Keratinocyte (primary cell): ENCODE data around the gene RNF144A. TPM values are rescaled to one million over a fixed set of nuclear protein-coding genes. Genes with fewer than 3 reads are reported as not detected.

Experiments used
- DNase-seq: peaks from one replicate; pipeline ENCODE4 v3.0.0-alpha.2; 2011; ENCODE audit warnings: low read depth, missing footprints, low spot score
- FAIRE-seq: peaks from 2 replicates; lab custom pipeline; 2011; peaks lifted over from hg19 to GRCh38; lab: Jason Lieb, UNC
- H2AFZ ChIP-seq: 2 replicates; pipeline ENCODE4 v1.6.0; 2012; ENCODE audit warnings: low read length, control low read depth, inconsistent platforms; ENCODE audit not compliant: control insufficient read depth
- H3K27ac ChIP-seq: 2 replicates; pipeline ENCODE4 v1.5.1; 2011; ENCODE audit warnings: low read length; ENCODE audit not compliant: control insufficient read depth, insufficient read depth
- H3K27me3 ChIP-seq: 3 replicates; pipeline ENCODE4 v1.6.0; 2011; ENCODE audit warnings: low read length; ENCODE audit not compliant: control insufficient read depth, insufficient read depth; ENCODE audit errors: extremely low read depth
- H3K36me3 ChIP-seq, 2 experiments: 2 replicates in 1 of 2; 3 replicates in 1 of 2; pipeline ENCODE4 v1.5.1; 2011; ENCODE audit warnings: low read length in 2 of 2, mild to moderate bottlenecking in 1 of 2; ENCODE audit not compliant: control insufficient read depth in 2 of 2, insufficient read depth in 2 of 2; ENCODE audit errors: extremely low read depth in 1 of 2
- H3K4me1 ChIP-seq: 3 replicates; pipeline ENCODE4 v1.5.1; 2011; ENCODE audit warnings: low read length; ENCODE audit not compliant: control insufficient read depth, insufficient read depth; ENCODE audit errors: extremely low read depth
- H3K4me2 ChIP-seq: 3 replicates; pipeline ENCODE4 v1.6.0; 2011; ENCODE audit warnings: low read depth, low read length; ENCODE audit not compliant: control insufficient read depth, insufficient read depth; ENCODE audit errors: extremely low read depth
- H3K4me3 ChIP-seq, 3 experiments: fragments of 200-600 bp in 1 of 3; sonication (generic) in 1 of 3; 2 replicates in 2 of 3; 3 replicates in 1 of 3; pipeline ENCODE4 v1.5.1; 2011 to 2016; ENCODE audit warnings: low read length in 3 of 3, mild to moderate bottlenecking in 3 of 3, control low read depth in 2 of 3, inconsistent platforms in 1 of 3, low read depth in 1 of 3, mixed read lengths in 1 of 3, mixed run types in 1 of 3, moderate library complexity in 1 of 3; ENCODE audit not compliant: control insufficient read depth in 2 of 3, insufficient read depth in 2 of 3; ENCODE audit errors: extremely low read depth in 1 of 3
- H3K79me2 ChIP-seq: 2 replicates; pipeline ENCODE4 v1.6.0; 2012; ENCODE audit warnings: low read length; ENCODE audit not compliant: control insufficient read depth, insufficient read depth
- H3K9ac ChIP-seq: 3 replicates; pipeline ENCODE4 v1.6.0; 2011; ENCODE audit warnings: low read length; ENCODE audit not compliant: control insufficient read depth, insufficient read depth; ENCODE audit errors: extremely low read depth
- H3K9me1 ChIP-seq: 3 replicates; pipeline ENCODE4 v1.6.0; 2011; ENCODE audit warnings: low read length; ENCODE audit not compliant: control insufficient read depth, insufficient read depth; ENCODE audit errors: extremely low read depth
- H3K9me3 ChIP-seq: 2 replicates; pipeline ENCODE4 v1.5.1; 2012; ENCODE audit warnings: low read depth, low read length; ENCODE audit not compliant: control insufficient read depth
- H4K20me1 ChIP-seq: 3 replicates; pipeline ENCODE4 v1.6.0; 2011; ENCODE audit warnings: low read length; ENCODE audit not compliant: control insufficient read depth, insufficient read depth; ENCODE audit errors: extremely low read depth
- EZH2 ChIP-seq: IDR thresholded peaks from one replicate; pipeline ENCODE4 v1.6.1; 2012; ENCODE audit warnings: inconsistent platforms, mild to moderate bottlenecking, low read length, moderate library complexity
- dilution Hi-C: fragments of 300-500 bp; cut with MboI; formaldehyde crosslinking; loops from one replicate; pipeline ENCODE4 v1.7.0; 2020; ENCODE audit warnings: low sequenced_read_pairs; ENCODE audit not compliant: extremely low pct_ligation_motif_present
- polyA plus RNA-seq, 5 experiments: library from polyadenylated mRNA; depleted of rRNA in 3 of 5; stranded (reverse) in 3 of 5; stranded (forward) in 1 of 5; unstranded in 1 of 5; fragments of >200 nt; gene quantifications; 1 replicate in 1 of 5; 2 replicates in 3 of 5; 3 replicates in 1 of 5; pipeline versions ENCODE4 v1.2.1 to v1.2.3, GENCODE V29; 2011 to 2012; ENCODE audit warnings: missing spikeins in 2 of 5, low read depth in 1 of 5, low replicate concordance in 1 of 5
- TF ChIP-seq, protein P1 (sequence below), 3 experiments: IDR thresholded peaks in 1 of 3; conservative IDR thresholded peaks in 1 of 3; optimal IDR thresholded peaks in 1 of 3; 2 replicates in 2 of 3; 3 replicates in 1 of 3; pipeline versions ENCODE3 to v1.5.1; 2011; ENCODE audit warnings: low read length in 3 of 3, mild to moderate bottlenecking in 3 of 3, moderate library complexity in 2 of 3, control low read depth in 1 of 3, inconsistent platforms in 1 of 3; ENCODE audit not compliant: insufficient read depth in 2 of 3; ENCODE audit errors: extremely low read depth in 1 of 3

The RNF144A gene
- polyA plus RNA-seq, 1 donor (not counting 4 experiments of a cell fraction or from before 2014, with no cell fraction given), result 1.4 TPM

DNA sequence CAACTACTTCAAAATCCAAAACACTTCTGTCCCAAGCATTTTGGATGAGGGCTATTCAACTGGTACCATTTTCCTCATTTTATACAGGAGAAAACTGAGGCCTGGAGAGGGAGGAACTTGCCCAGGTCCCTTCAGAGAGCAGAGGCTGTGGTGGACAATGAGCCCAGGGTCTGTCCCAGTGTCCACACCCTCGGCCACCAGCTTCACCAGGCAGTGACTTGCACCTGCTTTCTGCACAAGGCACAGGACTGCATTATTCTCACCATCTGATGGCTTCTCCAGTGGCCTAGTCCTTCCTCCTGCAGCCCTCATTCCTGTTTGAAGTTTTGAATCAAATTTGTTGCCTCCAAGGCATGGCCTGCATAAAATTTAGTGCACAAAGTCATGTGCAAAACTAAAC is 53.3 kb downstream of the RNF144A start:
- TF ChIP-seq, protein P1, sequence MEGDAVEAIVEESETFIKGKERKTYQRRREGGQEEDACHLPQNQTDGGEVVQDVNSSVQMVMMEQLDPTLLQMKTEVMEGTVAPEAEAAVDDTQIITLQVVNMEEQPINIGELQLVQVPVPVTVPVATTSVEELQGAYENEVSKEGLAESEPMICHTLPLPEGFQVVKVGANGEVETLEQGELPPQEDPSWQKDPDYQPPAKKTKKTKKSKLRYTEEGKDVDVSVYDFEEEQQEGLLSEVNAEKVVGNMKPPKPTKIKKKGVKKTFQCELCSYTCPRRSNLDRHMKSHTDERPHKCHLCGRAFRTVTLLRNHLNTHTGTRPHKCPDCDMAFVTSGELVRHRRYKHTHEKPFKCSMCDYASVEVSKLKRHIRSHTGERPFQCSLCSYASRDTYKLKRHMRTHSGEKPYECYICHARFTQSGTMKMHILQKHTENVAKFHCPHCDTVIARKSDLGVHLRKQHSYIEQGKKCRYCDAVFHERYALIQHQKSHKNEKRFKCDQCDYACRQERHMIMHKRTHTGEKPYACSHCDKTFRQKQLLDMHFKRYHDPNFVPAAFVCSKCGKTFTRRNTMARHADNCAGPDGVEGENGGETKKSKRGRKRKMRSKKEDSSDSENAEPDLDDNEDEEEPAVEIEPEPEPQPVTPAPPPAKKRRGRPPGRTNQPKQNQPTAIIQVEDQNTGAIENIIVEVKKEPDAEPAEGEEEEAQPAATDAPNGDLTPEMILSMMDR (optimal IDR thresholded peaks at IDR 0.05 in 1 of 3, IDR thresholded peaks at IDR 0.05 in 1 of 3, conservative IDR thresholded peaks at IDR 0.05 in 1 of 3; ENCODE audit: extremely low read depth in 1 of 3, insufficient read depth in 2 of 3, low read length in 3 of 3), result no peak
- no peak for TF ChIP-seq EZH2
- no peaks in the 10 kb centered on the region for H3K27me3 ChIP-seq
- H2AFZ ChIP-seq, result no peak overlapping the region
- no peaks in the 10 kb centered on the region for H3K9me3 ChIP-seq
- H3K27ac ChIP-seq, result no peak overlapping the region
- dilution Hi-C loops, result no loop called here
- no peaks in the 10 kb centered on the region for H3K79me2 ChIP-seq
- H3K9ac ChIP-seq, result no peak overlapping the region
- no peaks in the 10 kb centered on the region for H3K36me3 ChIP-seq
- H3K4me3 ChIP-seq, result no peak overlapping the region
- DNase-seq (no peak), FAIRE-seq (no peak)
- no peaks in the 10 kb centered on the region for H3K9me1 ChIP-seq
- H3K4me2 ChIP-seq, result no peak overlapping the region
- H3K4me1 ChIP-seq, result peaks cover 7% of the 10 kb centered on the region
- no peaks in the 10 kb centered on the region for H4K20me1 ChIP-seq

DNA sequence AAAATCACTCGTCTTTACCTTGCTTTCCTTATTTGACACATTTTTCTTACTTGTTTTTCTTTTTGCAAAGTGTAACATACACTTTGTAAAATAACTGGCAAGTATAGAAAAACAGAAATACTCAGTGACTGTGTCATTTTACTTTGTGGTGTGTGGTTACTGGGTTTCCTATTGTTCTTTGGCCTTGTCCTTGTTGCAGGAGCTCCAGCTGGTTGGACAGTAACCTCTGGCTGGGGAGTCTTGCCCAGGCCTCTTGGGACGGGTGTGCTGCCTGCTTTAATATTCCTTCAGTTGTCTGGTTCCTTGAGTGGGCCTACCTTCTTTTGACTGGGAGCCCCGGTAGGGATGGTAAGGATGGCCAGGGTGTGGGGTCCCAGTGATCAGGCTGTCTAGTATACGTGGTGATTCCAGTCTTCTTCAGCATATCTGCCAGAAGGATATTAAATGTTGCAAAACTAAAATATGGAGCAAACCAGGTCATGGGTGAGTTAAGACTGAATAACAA is 53.8 kb downstream of the RNF144A start:
- no peak for TF ChIP-seq EZH2
- TF ChIP-seq, protein P1 (optimal IDR thresholded peaks at IDR 0.05 in 1 of 3, IDR thresholded peaks at IDR 0.05 in 1 of 3, conservative IDR thresholded peaks at IDR 0.05 in 1 of 3; ENCODE audit: extremely low read depth in 1 of 3, insufficient read depth in 2 of 3, low read length in 3 of 3), result no peak
- no peaks in the 10 kb centered on the region for H3K36me3 ChIP-seq
- dilution Hi-C loops, result no loop called here
- no peak overlapping the region for H3K27ac ChIP-seq
- H2AFZ ChIP-seq, result no peak overlapping the region
- no peak overlapping the region for H3K4me3 ChIP-seq
- no peaks in the 10 kb centered on the region for H4K20me1 ChIP-seq
- no peaks in the 10 kb centered on the region for H3K9me3 ChIP-seq
- no peak overlapping the region for H3K4me2 ChIP-seq
- peaks cover 10% of the 10 kb centered on the region for H3K4me1 ChIP-seq
- no peak overlapping the region for H3K9ac ChIP-seq
- H3K9me1 ChIP-seq, result no peaks in the 10 kb centered on the region
- FAIRE-seq, result no peak
- no peak for DNase-seq
- H3K27me3 ChIP-seq, result no peaks in the 10 kb centered on the region
- no peaks in the 10 kb centered on the region for H3K79me2 ChIP-seq
